HCT116 (cell line): Measurements from ENCODE around the gene FTCDNL1.

Source experiments
- ATF3 ChIP-seq: IDR thresholded peaks from 2 replicates; pipeline ENCODE4 v1.6.1; 2012
- CTCF ChIP-seq, 3 experiments: fragments of 200-600 bp in 1 of 3; sonication (generic) in 1 of 3; IDR thresholded peaks in 2 of 3; conservative IDR thresholded peaks in 1 of 3; 2 replicates each; pipeline ENCODE4 v1.5.1; 2012 to 2017; ENCODE audit warnings: low read depth in 2 of 3, low read length in 2 of 3, antibody characterized with exemption in 1 of 3, borderline replicate concordance in 1 of 3, control low read depth in 1 of 3, mild to moderate bottlenecking in 1 of 3, mixed read lengths in 1 of 3, mixed run types in 1 of 3, moderate library complexity in 1 of 3; ENCODE audit not compliant: insufficient read depth in 1 of 3
- ELF1 ChIP-seq: IDR thresholded peaks from 2 replicates; pipeline ENCODE4 v1.6.1; 2012; ENCODE audit warnings: low read depth, borderline replicate concordance
- EZH2 ChIP-seq: fragments of 200-600 bp; sonication (generic); IDR thresholded peaks from 2 replicates; pipeline ENCODE4 v1.6.1; 2017; ENCODE audit warnings: antibody characterized with exemption, mixed run types
- EZH2phosphoT487 ChIP-seq: fragments of 200-600 bp; IDR thresholded peaks from 2 replicates; pipeline ENCODE4 v1.6.1; 2018; ENCODE audit warnings: antibody characterized with exemption, borderline replicate concordance
- JUND ChIP-seq: IDR thresholded peaks from 2 replicates; pipeline ENCODE4 v1.6.1; 2012
- POLR2A ChIP-seq: IDR thresholded peaks from 2 replicates; pipeline ENCODE4 v1.7.0; 2011; ENCODE audit warnings: borderline replicate concordance; ENCODE audit not compliant: insufficient read depth, insufficient read length; ENCODE audit errors: extremely low read depth
- REST ChIP-seq: IDR thresholded peaks from 2 replicates; pipeline ENCODE4 v1.6.1; 2012; ENCODE audit warnings: low read depth
- SIN3A ChIP-seq: IDR thresholded peaks from 2 replicates; pipeline ENCODE4 v1.6.1; 2012; ENCODE audit warnings: low read depth
- SP1 ChIP-seq: IDR thresholded peaks from 2 replicates; pipeline ENCODE4 v1.6.1; 2012; ENCODE audit warnings: low read depth
- TCF7L2 ChIP-seq: IDR thresholded peaks from 2 replicates; pipeline ENCODE4 v1.7.0; 2011; ENCODE audit warnings: borderline replicate concordance, inconsistent platforms; ENCODE audit not compliant: insufficient read depth, insufficient read length; ENCODE audit errors: extremely low read depth
- YY1 ChIP-seq: IDR thresholded peaks from 2 replicates; pipeline ENCODE4 v1.6.1; 2011; ENCODE audit warnings: low read length, low read depth, moderate library complexity, mild to moderate bottlenecking; ENCODE audit not compliant: insufficient replicate concordance; ENCODE audit errors: extremely low read depth
- ZFX ChIP-seq: fragments of 450-650 bp; IDR thresholded peaks from 2 replicates; pipeline ENCODE4 v1.6.1; 2017

GRCh38 chr2:199869227-199869541 is 18.2 kb upstream of the FTCDNL1 start:
- no peak for TF ChIP-seq EZH2
- TF ChIP-seq CTCF (IDR thresholded peaks at IDR 0.05 in 2 of 3, conservative IDR thresholded peaks at IDR 0.05 in 1 of 3; ENCODE audit: borderline replicate concordance in 1 of 3, insufficient read depth in 1 of 3, low read depth in 2 of 3, low read length in 2 of 3), result no peak
- TF ChIP-seq SIN3A, result no peak
- no peak for TF ChIP-seq EZH2phosphoT487
- no peak for TF ChIP-seq ATF3
- TF ChIP-seq POLR2A, result no peak
- TF ChIP-seq JUND, result no peak
- TF ChIP-seq SP1, result no peak
- no peak for TF ChIP-seq YY1
- TF ChIP-seq REST, result no peak
- TF ChIP-seq ELF1, result no peak
- no peak for TF ChIP-seq TCF7L2
- TF ChIP-seq ZFX, result no peak
